AG09319 (cell line): ENCODE data around the gene ABCB11.

Experiments used
- DNase-seq: peaks from one replicate; pipeline ENCODE4 v3.0.0-alpha.2; 2010; ENCODE audit warnings: low read depth; ENCODE audit errors: extremely low read depth
- CTCF ChIP-seq: IDR thresholded peaks from 2 replicates; pipeline ENCODE4 v1.5.1; 2011; ENCODE audit warnings: low read depth, mild to moderate bottlenecking, inconsistent platforms, low read length, moderate library complexity

The ABCB11 gene

DNA sequence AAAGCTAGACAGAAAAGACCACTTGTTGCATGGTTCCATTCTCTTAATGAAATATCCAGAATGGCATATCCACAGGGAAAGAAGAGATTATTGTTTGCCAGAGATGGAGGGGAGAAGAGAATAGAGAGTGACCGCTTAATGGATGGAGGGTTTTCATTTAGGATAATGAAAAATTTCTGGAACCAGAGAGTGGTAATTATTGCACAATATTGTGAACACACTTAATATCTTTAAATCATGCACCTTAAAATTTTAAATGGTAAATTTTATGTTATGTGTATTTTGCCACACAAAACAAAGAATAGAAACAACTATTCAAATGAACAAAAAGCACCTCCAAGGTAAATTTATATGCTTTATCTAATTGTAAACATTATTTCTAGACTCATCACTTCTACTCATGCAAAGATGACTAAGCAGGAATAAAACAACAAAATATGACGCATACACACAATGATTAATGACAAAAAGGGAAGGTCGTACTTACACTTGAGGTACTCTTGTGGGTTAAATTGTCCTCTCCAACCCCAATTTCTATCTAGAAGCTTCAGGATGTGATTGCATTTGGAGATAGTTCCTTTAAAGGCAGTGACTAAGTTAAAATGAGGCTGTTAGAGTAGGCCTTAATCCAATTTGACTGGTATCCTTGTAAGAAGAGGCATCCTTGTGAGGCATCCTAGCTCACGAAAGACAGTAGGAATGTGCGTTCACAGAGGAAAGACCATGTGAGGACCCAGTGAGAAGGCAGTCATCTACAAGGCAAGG lies 19.5 kb upstream of the ABCB11 start:
- TF ChIP-seq CTCF: no peak
- DNase-seq: no peak

GRCh38 chr2:169049142-169049541 lies 18.0 kb upstream of the ABCB11 start:
- DNase-seq: no peak
- TF ChIP-seq CTCF: no peak

- no peak for TF ChIP-seq CTCF
- DNase-seq: no peak
Observed at GRCh38 chr2:169047256-169048250, 16.4 kb upstream of the ABCB11 start.

DNA sequence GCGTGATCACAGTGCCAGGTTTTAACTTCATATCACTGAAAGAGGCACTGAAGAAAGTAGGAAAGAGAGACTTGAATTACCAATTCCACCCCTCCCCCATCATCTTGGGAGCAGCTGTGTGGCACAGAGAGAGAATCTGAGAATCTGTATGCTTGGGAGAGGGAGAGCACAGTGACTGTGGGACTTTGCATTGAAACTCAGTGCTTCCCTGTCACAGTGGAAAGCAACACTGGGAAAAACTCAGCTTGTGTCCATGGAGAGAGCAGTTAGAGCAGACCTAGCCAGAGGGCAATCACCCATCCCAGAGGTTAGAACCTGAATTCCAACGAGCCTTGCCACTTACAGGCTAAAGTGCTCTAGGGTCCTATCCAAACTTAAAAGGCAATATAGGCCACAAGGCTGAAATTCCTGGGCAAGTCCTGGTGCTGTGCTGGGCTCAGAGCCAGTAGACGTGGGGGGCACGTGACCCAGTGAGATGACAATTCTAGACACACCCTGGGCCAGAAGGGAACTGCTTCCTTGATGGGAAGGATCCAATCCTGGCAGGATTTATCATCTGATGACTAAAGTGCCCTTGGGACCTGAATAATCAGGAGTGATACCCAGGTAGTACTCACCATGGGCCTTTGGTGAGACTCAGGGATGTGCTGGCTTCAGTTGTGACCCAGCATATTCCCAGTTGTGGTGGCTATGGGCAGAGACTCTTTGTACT lies 15.5 kb upstream of the ABCB11 start:
- DNase-seq: no peak
- no peak for TF ChIP-seq CTCF

GRCh38 chr2:169042856-169043255 lies 11.7 kb upstream of the ABCB11 start:
- no peak for TF ChIP-seq CTCF
- DNase-seq: no peak

DNA sequence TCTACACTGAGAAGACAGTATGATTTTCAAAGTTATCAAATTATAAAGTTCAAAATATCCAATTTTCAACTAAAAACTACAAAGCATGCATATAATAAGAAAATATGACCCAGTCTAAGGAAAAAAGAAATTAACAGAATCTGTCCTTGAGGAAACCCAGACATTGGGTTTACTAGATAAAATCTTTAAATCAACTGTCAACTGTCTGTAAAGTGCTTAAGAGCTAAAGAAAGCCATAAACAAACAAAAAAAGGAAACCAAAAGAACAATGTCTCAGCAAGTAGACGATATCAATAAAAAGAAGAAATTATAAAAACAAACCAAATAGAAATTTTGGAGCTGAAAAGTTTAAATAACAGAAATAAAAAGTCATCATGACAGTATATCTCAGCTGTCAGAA lies 10.5 kb upstream of the ABCB11 start:
- no peak for TF ChIP-seq CTCF
- no peak for DNase-seq
